Caco-2 (cell line): Measurements from ENCODE around the gene SLC17A7. TPM values are rescaled to one million over a fixed set of nuclear protein-coding genes. Genes with fewer than 3 reads are reported as not detected.

Experiments
- BruUV-seq: library from RNA; stranded (reverse); fragments of 400-500 nt; replicated peaks from 2 replicates; lab custom pipeline; 2021; lab: Mats Ljungman, UMichigan
- CTCF ChIA-PET: fragments of 300-600 bp; sonication (Branson Sonifier 250); formaldehyde crosslinking; loops from one replicate; lab custom pipeline; 2022; ENCODE audit warnings: antibody characterized with exemption; lab: Charles Lee
- POLR2A ChIA-PET: fragments of 300-600 bp; sonication (Branson Sonifier 250); formaldehyde crosslinking; loops from one replicate; lab custom pipeline; 2022; ENCODE audit warnings: antibody characterized with exemption; lab: Charles Lee
- DNase-seq, 2 experiments: peaks; one replicate each; pipeline versions ENCODE4 v3.0.0 to v3.0.0-alpha.2; 2020 to 2022
- H3K27me3 ChIP-seq: replicated peaks from 2 replicates; pipeline ENCODE4 v1.6.0; 2011; ENCODE audit warnings: low read length; ENCODE audit not compliant: control insufficient read depth, insufficient read depth
- H3K36me3 ChIP-seq: 2 replicates; pipeline ENCODE4 v1.5.1; 2011; ENCODE audit warnings: low read length; ENCODE audit not compliant: control insufficient read depth, insufficient read depth
- H3K4me1 ChIP-seq: fragments of 250-450 bp; sonication (Bioruptor Pico); 2 replicates; pipeline ENCODE4 v1.5.1; 2020; ENCODE audit warnings: mild to moderate bottlenecking
- H3K4me3 ChIP-seq: 2 replicates; pipeline ENCODE4 v1.5.1; 2011; ENCODE audit warnings: low read depth, mild to moderate bottlenecking, control low read depth, low read length
- H3K9me3 ChIP-seq: fragments of 250-450 bp; sonication (Bioruptor Pico); 2 replicates; pipeline ENCODE4 v1.5.1; 2020; ENCODE audit warnings: mild to moderate bottlenecking, moderate library complexity
- H3K27ac Mint-ChIP-seq: one replicate; pipeline ENCODE4 v1.8.0; 2022; ENCODE audit warnings: mixed read lengths; ENCODE audit not compliant: unreplicated experiment
- H3K27me3 Mint-ChIP-seq: one replicate; pipeline ENCODE4 v1.8.0; 2022; ENCODE audit warnings: mixed read lengths; ENCODE audit not compliant: insufficient read depth, unreplicated experiment
- H3K36me3 Mint-ChIP-seq: one replicate; pipeline ENCODE4 v1.8.0; 2022; ENCODE audit warnings: mild to moderate bottlenecking, mixed read lengths; ENCODE audit not compliant: insufficient read depth, unreplicated experiment
- H3K4me1 Mint-ChIP-seq: one replicate; pipeline ENCODE4 v1.8.0; 2022; ENCODE audit warnings: low read depth, mixed read lengths; ENCODE audit not compliant: unreplicated experiment
- H3K4me3 Mint-ChIP-seq: one replicate; pipeline ENCODE4 v1.8.0; 2022; ENCODE audit warnings: mild to moderate bottlenecking, moderate library complexity, mixed read lengths; ENCODE audit not compliant: unreplicated experiment
- H3K9me3 Mint-ChIP-seq: one replicate; pipeline ENCODE4 v1.8.0; 2022; ENCODE audit warnings: mixed read lengths; ENCODE audit not compliant: unreplicated experiment
- intact Hi-C: fragments of 100-400 bp; cut with micrococcal nuclease; formaldehyde crosslinking; loops from one replicate; pipeline ENCODE4 v1.10.0; 2022; ENCODE audit not compliant: unreplicated experiment
- total RNA-seq: library from RNA; stranded (reverse); gene quantifications from 2 replicates; pipeline ENCODE4 v1.2.3, GENCODE V29; 2022
- TF ChIP-seq, protein P1 (sequence below), 2 experiments: fragments of 200-600 bp in 1 of 2; IDR thresholded peaks; 1 replicate in 1 of 2; 2 replicates in 1 of 2; pipeline versions ENCODE4 v1.5.1 to v1.8.0; 2011 to 2022; ENCODE audit warnings: antibody characterized with exemption in 1 of 2, control low read depth in 1 of 2, inconsistent platforms in 1 of 2, low read depth in 1 of 2, low read length in 1 of 2, mild to moderate bottlenecking in 1 of 2, moderate library complexity in 1 of 2; ENCODE audit not compliant: insufficient read depth in 1 of 2, severe bottlenecking in 1 of 2, unreplicated experiment in 1 of 2

SLC17A7 gene
- total RNA-seq, 1 experiment from 2014 or later: 0.36 TPM

DNA sequence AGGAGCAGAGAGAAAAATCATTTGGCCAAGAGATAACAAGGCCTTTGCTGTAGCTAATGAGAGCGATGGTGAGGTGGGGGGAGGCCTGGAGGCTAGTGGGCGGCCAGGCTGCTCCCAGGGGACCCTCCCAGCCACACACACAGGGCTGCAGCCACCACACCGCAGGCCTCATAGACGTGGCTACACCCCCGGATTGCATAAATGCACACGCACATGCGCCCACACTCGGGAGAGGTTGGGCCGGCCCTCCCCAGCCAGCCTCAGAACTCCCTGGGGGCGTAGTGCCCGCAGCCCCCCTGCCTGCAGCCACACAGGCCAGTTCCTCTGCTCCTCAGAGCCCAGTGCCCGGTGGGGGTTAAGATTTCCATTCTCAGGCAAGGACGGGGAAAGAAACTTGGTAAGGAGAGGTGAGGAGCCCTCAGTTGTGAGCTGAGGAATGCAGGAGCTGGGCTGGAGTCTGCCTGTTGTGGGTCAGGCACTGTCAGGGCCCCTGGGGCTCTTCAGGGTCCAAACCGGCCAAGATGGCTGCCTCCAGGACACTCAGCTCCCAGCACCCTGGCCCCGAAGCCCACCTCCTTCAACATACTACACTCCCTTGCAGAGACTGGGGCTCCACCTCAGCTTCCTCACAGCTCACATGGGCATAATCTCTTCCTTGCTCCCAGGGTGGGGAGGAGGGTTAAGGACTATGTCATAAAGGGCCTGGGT is 26.1 kb downstream of the SLC17A7 start:
- CTCF ChIA-PET: no interaction called here
- intact Hi-C loops: no loop called here
- Mint-ChIP-seq H3K27ac (no peak overlapping the region), H3K27me3 (peaks cover 20% of the 10 kb centered on the region), H3K4me1 (no peaks in the 10 kb centered on the region), H3K9me3 (no peaks in the 10 kb centered on the region), H3K36me3 (no peaks in the 10 kb centered on the region), H3K4me3 (no peak overlapping the region)
- no peaks in the 10 kb centered on the region for H3K27me3 ChIP-seq
- H3K4me3 ChIP-seq: no peak overlapping the region
- H3K4me1 ChIP-seq: no peaks in the 10 kb centered on the region
- DNase-seq: no peak
- H3K36me3 ChIP-seq: no peaks in the 10 kb centered on the region
- TF ChIP-seq, protein P1, sequence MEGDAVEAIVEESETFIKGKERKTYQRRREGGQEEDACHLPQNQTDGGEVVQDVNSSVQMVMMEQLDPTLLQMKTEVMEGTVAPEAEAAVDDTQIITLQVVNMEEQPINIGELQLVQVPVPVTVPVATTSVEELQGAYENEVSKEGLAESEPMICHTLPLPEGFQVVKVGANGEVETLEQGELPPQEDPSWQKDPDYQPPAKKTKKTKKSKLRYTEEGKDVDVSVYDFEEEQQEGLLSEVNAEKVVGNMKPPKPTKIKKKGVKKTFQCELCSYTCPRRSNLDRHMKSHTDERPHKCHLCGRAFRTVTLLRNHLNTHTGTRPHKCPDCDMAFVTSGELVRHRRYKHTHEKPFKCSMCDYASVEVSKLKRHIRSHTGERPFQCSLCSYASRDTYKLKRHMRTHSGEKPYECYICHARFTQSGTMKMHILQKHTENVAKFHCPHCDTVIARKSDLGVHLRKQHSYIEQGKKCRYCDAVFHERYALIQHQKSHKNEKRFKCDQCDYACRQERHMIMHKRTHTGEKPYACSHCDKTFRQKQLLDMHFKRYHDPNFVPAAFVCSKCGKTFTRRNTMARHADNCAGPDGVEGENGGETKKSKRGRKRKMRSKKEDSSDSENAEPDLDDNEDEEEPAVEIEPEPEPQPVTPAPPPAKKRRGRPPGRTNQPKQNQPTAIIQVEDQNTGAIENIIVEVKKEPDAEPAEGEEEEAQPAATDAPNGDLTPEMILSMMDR (IDR thresholded peaks at IDR 0.05; ENCODE audit: insufficient read depth in 1 of 2, low read depth in 1 of 2, low read length in 1 of 2, severe bottlenecking in 1 of 2, unreplicated experiment in 1 of 2): no peak
- POLR2A ChIA-PET: no interaction called here
- no TSS peak for BruUV-seq
- H3K9me3 ChIP-seq: no peaks in the 10 kb centered on the region

DNA sequence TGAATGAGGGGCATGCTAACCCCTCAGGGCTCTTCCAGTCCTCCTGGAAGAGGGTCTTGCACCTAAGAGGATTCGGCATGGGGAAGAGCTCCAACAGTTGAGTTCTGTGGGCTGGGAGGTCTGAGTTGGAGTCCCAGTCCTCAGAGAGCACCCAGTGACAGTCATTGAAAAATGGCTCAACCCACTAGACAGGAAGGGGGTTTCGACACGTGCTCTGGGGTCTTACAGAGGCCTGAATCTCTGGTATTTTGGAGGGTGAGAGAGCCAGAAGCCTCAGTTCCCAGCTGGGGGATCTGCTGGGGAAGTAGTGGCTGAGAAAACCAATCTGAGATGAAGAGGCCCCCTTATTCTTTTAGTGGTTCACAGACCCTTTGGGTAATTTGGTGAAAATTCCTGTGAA is 27.1 kb downstream of the SLC17A7 start:
- POLR2A ChIA-PET: no interaction called here
- Mint-ChIP-seq H3K27me3 (peaks cover 11% of the 10 kb centered on the region), H3K27ac (no peak overlapping the region), H3K9me3 (no peaks in the 10 kb centered on the region), H3K4me1 (no peaks in the 10 kb centered on the region), H3K36me3 (no peaks in the 10 kb centered on the region), H3K4me3 (no peak overlapping the region)
- intact Hi-C loops: no loop called here
- no peaks in the 10 kb centered on the region for H3K36me3 ChIP-seq
- no peaks in the 10 kb centered on the region for H3K9me3 ChIP-seq
- no peaks in the 10 kb centered on the region for H3K27me3 ChIP-seq
- CTCF ChIA-PET: no interaction called here
- TF ChIP-seq, protein P1 (IDR thresholded peaks at IDR 0.05; ENCODE audit: insufficient read depth in 1 of 2, low read depth in 1 of 2, low read length in 1 of 2, severe bottlenecking in 1 of 2, unreplicated experiment in 1 of 2): no peak
- DNase-seq: no peak
- BruUV-seq: no TSS peak
- no peak overlapping the region for H3K4me3 ChIP-seq
- H3K4me1 ChIP-seq: no peaks in the 10 kb centered on the region

DNA sequence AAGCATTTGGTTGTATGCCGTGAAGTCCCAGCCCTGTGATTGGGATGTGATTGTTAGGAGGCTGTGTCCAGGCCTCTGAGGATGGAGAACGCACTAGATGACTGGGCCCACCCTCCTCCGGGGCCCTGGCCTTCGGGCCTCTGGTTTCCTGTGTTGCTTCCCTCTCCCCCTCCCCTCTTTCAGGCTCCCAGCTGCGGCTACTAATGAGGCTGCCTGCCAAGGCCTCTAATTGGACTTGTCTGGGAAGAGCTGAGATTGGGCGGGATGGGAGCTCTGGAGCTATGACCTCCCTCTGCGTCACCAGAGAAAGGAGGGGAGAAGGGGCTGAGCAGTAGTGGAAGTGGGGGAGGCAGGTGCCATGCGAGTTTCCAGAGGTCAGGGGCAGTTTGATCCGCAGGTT is 28.0 kb downstream of the SLC17A7 start:
- BruUV-seq: no TSS peak
- Histone ChIP-seq H3K36me3 (no peaks in the 10 kb centered on the region), H3K27me3 (no peaks in the 10 kb centered on the region), H3K9me3 (no peaks in the 10 kb centered on the region), H3K4me1 (no peaks in the 10 kb centered on the region), H3K4me3 (no peak overlapping the region)
- TF ChIP-seq, protein P1 (IDR thresholded peaks at IDR 0.05; ENCODE audit: insufficient read depth in 1 of 2, low read depth in 1 of 2, low read length in 1 of 2, severe bottlenecking in 1 of 2, unreplicated experiment in 1 of 2): no peak
- CTCF ChIA-PET: interaction anchor here (0.5 to 0.6 kb wide), 2 partner anchors 29 to 320 kb away, joined by 4 to 6 read pairs; no protein-coding TSS in a partner anchor
- DNase-seq: no peak
- no peaks in the 10 kb centered on the region for H3K9me3 Mint-ChIP-seq
- peaks cover 9% of the 10 kb centered on the region for H3K27me3 Mint-ChIP-seq
- POLR2A ChIA-PET: no interaction called here
- intact Hi-C loops: no loop called here
- no peaks in the 10 kb centered on the region for H3K36me3 Mint-ChIP-seq
- H3K4me1 Mint-ChIP-seq: no peaks in the 10 kb centered on the region
- no peak overlapping the region for H3K27ac Mint-ChIP-seq
- no peak overlapping the region for H3K4me3 Mint-ChIP-seq
